GM19351 (cell line): ENCODE results near the gene GGCT.
A peak's percentile ranks its signal among the peaks of the same experiment; 100 is the strongest.

ENCODE experiments used
- ATAC-seq: cut with Tn5 transposase; IDR thresholded peaks from one replicate; pipeline ENCODE4 v1.9.1; 2021; ENCODE audit warnings: mild to moderate bottlenecking, moderate library complexity; ENCODE audit not compliant: unreplicated experiment

GGCT gene

GRCh38 chr7:30479202-30480120 is 25.2 kb downstream of the GGCT start:
- no peak for ATAC-seq

- ATAC-seq, result peak; percentile 84
These were observed 26.1 kb downstream of the GGCT start, which contains the start of gene NOD1 for GRCh38 chr7:30478349-30479201. TSS of gene NOD1 (minus strand) at chr7:30478784. CDS start at chr7:30456921, 21,863 bp downstream.

DNA sequence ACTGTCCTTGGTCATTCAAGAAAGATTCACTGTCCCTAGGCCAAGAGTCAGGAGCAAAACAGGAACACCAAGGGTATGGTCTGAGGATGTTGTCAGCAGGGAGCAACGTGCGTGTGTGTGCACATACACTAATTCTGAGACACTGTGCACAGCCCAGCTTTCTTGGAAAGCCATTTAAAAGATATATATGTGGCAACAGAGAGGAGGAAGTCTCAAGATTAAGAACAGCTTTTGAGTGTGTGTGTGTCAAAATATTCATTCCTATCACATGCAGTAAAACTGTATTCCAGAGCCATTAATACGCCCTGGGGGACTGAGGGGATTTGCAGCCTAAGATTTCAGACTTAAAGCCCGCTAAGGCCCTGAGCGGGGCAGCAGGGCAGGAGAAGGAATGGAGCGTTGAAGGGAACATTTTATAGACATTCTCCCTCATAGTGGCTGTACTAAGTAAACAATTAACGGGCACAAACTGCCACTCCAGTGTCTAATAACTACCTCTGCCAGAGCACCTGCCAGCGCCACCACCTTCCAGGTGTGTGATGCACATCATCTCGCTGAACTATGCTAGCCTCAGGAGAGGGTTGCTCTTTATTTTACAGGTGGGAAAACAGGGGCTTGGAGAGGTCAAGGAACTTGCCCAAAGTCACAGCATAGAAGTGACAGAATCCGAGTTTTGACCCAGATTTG is 28.0 kb downstream of the GGCT start:
- no peak for ATAC-seq

- no peak for ATAC-seq
These were observed 29.0 kb downstream of the GGCT start for GRCh38 chr7:30475580-30475979.

GRCh38 chr7:30474893-30475292 is 29.7 kb downstream of the GGCT start:
- ATAC-seq, result no peak

DNA sequence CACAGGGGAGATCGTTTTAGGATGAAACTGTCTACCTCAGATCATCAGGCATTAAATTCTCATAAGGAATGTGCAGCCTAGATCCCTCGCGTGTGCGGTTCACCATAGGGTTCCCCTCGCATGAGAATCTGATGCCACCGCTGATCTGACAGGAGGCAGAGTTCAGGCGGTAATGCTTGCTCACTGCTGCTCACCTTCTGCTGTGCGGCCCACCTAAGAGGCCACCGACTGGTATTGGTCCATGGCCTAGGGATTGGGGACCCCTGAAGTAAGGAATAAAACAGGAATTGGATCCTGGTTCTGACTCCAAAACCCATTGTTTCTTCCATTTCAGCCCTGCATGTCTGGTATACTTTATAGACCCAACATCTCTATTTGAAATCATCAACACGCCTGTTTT is 30.1 kb downstream of the GGCT start:
- ATAC-seq, result no peak

DNA sequence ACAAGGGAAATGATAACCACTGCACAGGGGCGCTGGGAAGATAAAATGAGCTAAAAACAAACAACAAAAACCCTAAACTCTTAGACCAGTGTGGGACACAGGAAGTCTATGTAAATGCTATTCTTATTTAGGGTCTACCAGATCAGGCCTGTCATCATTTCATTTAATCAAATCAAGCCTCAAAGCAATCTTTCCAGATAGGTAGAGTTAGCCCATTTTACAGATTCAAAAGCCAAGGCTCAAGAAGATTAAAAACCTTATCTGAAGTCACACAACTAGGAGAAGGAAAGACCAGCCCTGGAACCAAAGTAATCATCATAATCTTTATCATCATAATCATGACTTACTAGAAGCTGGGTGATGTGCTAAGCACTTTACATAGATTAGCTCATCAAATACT is 30.7 kb downstream of the GGCT start:
- no peak for ATAC-seq

DNA sequence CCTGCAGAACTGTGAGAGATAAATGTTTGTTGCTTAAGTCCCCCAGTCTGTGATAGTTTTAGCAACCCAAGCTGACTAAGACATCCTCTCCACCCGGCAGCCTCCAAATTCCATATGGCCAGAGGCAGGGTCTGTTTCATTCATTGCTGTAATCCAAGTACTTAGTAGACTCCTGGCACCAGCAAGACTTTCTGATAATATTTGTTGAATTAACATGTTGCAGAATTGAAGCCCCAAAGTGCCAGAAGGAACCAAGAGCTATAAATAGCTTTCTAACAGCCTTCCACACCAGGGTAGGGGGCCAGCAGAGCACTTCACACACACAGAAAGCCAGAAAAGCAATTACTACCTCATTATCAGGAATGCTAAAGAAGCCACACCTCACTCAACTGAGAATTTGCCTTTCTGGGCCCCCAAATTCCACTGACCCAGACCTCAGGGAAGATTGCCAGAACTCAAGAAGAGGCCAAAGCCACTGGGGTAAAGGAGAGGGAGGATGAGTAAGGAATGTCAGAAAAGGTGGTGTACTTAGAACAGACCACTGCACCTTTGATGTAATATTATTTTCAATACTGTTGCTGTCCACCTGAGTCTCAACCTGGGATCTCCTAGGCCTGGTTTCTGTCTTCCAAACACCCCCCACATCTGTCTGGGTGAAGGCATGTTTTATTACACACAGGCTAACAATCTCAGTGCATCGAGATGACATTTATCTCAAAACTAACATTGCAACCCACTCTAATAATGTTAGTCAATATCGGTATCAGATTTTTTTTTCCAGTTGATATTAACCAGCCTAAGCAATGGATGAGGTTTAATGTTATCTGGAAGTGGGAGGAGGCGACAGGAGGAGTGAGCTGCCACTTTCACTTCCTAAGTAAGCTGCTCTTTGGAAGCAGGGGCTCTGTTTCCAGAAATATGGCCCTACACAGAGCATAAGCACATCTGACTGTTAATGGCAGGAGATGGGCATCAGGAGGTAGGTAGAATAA is 31.5 kb downstream of the GGCT start:
- ATAC-seq, result no peak

DNA sequence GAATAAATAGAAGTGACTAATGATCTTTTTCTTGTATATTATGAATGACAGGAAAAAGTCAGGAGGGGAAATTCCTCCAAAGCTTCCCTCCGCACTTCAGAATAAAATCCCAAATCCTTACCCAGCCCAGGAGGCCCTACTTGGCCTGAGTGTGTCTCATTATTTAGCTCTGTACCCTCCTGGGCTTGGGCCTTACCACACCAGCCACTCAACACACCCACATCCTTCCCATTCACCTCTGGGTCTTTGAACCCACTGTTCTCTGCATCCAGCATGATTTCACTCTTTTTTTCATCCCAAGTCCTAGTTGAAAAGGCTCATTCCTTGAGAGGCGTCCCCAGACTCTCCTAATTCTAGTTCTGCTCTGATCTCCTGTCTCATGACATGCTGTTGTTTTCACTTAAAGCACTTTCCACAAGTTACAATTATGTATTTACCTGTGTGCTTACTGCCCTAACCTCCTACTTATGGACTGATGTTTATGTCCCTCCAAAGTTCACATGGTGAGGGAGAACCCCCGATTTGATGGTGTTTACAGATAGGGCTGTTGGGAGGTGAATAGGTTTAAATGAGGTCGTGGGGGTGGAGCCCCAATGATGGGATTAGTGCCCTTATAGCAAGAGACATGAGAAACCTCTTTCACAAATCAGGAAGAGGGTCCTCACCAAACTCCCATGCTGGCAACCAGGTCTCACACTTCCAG is 32.4 kb downstream of the GGCT start:
- no peak for ATAC-seq

GRCh38 chr7:30471205-30471604 is 33.4 kb downstream of the GGCT start:
- ATAC-seq, result no peak

- no peak for ATAC-seq
These were observed 33.9 kb downstream of the GGCT start for GRCh38 chr7:30470771-30471170.

DNA sequence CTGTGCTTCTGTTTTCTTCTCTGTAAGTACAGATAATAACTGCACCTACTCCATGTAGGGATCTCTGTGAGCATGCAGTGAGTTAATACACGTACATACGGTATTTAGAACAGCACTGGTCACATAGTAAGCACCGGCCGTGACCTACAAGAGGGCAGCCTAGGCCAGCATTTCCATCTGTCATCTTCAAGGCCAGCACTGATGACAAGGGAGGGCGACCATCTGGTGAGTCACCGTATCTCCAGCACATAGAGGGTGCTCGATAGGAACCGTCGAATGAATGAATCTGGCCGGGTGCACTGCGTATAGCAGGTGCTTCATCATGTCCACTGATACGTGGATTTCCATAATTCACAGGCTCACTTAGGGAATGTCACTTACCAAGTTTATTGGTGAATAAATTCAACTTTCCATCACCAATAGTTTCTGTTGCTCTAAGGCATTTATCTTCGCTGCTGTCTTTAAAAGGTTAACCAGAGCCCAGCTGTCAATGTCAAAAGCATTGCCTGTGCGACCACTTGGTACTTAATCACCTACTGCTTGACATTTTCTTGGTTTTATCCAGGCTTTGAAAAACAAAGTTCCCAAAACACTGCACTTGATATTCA is 34.4 kb downstream of the GGCT start:
- ATAC-seq, result no peak

- ATAC-seq, result no peak
These were observed 35.3 kb downstream of the GGCT start for GRCh38 chr7:30469303-30469702.

- no peak for ATAC-seq
These were observed 35.8 kb downstream of the GGCT start for GRCh38 chr7:30468791-30469190.

DNA sequence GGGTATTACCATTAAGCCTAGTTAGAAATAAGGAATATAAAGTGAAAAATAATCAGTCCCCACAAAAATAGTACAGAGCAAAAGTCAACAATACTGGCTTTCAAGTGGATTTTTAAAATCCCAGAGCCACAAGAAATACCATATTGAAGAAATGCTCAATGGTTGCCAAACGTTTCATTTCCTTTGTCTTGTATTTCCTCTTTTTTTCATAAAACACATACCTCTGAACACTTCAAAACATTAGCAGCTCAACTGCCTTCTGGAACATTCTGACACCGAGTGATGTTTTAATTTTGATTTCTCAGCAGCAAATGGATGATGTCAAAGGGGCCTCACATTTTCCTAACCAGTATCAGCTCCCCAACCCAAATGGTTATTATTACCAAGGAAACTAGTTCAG is 36.6 kb downstream of the GGCT start:
- no peak for ATAC-seq

DNA sequence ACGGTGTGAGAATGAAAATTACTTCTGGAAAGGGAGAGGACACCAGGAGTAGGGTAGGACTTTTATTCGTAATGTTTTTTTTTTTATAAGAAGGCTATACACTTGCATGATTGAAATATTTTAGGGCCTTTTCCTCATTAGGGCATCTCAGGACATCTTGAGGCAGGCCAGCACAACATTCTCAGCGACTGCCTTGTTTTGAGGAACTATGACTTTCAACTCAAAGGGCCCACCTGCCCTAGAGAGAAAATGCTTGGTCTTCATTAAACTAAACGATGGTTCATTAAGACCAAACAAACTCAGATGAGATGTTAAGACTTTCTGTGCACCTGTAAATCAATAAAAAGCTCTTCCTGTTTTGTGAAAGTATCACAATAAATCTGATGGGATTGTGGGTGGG is 37.4 kb downstream of the GGCT start:
- no peak for ATAC-seq

GRCh38 chr7:30466266-30466665 is 38.4 kb downstream of the GGCT start:
- no peak for ATAC-seq

DNA sequence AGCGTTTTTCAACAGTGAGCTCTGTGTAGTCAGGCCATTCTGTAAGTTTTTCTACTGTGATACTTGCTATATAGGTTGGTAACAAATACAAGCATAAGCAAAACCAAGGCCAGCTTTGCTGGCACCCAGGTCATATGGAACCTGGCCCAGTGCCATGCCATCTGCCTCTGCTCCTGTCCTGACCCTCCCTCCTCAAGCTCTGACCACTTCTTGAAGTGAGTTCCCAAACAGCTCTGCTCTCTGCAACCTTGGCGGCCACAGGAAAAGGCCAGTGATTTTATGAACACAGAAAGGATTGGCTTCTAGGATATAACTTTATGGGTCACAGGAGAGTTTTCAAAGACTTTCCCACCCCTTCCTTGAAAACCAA is 38.8 kb downstream of the GGCT start:
- no peak for ATAC-seq
